SK-N-SH treated with all-trans-retinoic acid at 6 μM for 48 hours (cell line): Measurements from ENCODE around the gene OXSR1.

Source experiments
- BACH2 ChIP-seq: fragments of 250-450 bp; sonication (Bioruptor Pico); IDR thresholded peaks from 2 replicates; pipeline ENCODE4 v1.9.0; 2021; ENCODE audit warnings: mild to moderate bottlenecking, borderline replicate concordance
- GLIS3 ChIP-seq: fragments of 250-450 bp; sonication (Bioruptor Pico); IDR thresholded peaks from 2 replicates; pipeline ENCODE4 v1.5.0; 2020; ENCODE audit warnings: mild to moderate bottlenecking, moderate library complexity
- ISL1 ChIP-seq: fragments of 250-450 bp; sonication (Bioruptor Pico); IDR thresholded peaks from 2 replicates; pipeline ENCODE4 v2.1.2; 2022; ENCODE audit warnings: mild to moderate bottlenecking, moderate library complexity
- OSR1 ChIP-seq: fragments of 250-450 bp; sonication (Bioruptor Pico); IDR thresholded peaks from 2 replicates; pipeline ENCODE4 v1.8.0; 2022; ENCODE audit warnings: moderate library complexity, mild to moderate bottlenecking, inconsistent platforms
- SNAI2 ChIP-seq: fragments of 250-450 bp; sonication (Bioruptor Pico); IDR thresholded peaks from 2 replicates; pipeline ENCODE4 v1.5.0; 2020; ENCODE audit warnings: mild to moderate bottlenecking, moderate library complexity
- TCF4 ChIP-seq: fragments of 250-450 bp; sonication (Bioruptor Pico); IDR thresholded peaks from 2 replicates; pipeline ENCODE4 v1.8.0; 2021; ENCODE audit warnings: mild to moderate bottlenecking, moderate library complexity, borderline replicate concordance
- ZC3H10 ChIP-seq: fragments of 250-450 bp; sonication (Bioruptor Pico); IDR thresholded peaks from 2 replicates; pipeline ENCODE4 v1.5.1; 2021; ENCODE audit warnings: mild to moderate bottlenecking, moderate library complexity
- ZFP30 ChIP-seq: fragments of 450-650 bp; formaldehyde crosslinking; IDR thresholded peaks from 2 replicates; pipeline ENCODE4 v1.5.0; 2022; ENCODE audit warnings: mild to moderate bottlenecking, moderate library complexity
- ZNF70 ChIP-seq: fragments of 450-650 bp; formaldehyde crosslinking; IDR thresholded peaks from 2 replicates; pipeline ENCODE4 v1.5.0; 2020; ENCODE audit warnings: mild to moderate bottlenecking, moderate library complexity
- ZNF8 ChIP-seq: fragments of 450-650 bp; formaldehyde crosslinking; IDR thresholded peaks from 2 replicates; pipeline ENCODE4 v1.5.0; 2020; ENCODE audit warnings: mild to moderate bottlenecking, moderate library complexity
- TF ChIP-seq, protein P1 (sequence below): fragments of 250-450 bp; sonication (Bioruptor Pico); IDR thresholded peaks from 2 replicates; pipeline ENCODE4 v1.5.0; 2020; ENCODE audit warnings: mild to moderate bottlenecking, moderate library complexity
- TF ChIP-seq, protein P2 (sequence below): fragments of 250-450 bp; sonication (Bioruptor Pico); IDR thresholded peaks from 2 replicates; pipeline ENCODE4 v1.5.1; 2021; ENCODE audit warnings: mild to moderate bottlenecking, moderate library complexity

- no peak for TF ChIP-seq ISL1 (CRISPR knock-in tag)
- no peak for TF ChIP-seq OSR1 (CRISPR knock-in tag)
- TF ChIP-seq GLIS3: no peak
- no peak for TF ChIP-seq BACH2 (CRISPR knock-in tag)
- TF ChIP-seq, protein P1, sequence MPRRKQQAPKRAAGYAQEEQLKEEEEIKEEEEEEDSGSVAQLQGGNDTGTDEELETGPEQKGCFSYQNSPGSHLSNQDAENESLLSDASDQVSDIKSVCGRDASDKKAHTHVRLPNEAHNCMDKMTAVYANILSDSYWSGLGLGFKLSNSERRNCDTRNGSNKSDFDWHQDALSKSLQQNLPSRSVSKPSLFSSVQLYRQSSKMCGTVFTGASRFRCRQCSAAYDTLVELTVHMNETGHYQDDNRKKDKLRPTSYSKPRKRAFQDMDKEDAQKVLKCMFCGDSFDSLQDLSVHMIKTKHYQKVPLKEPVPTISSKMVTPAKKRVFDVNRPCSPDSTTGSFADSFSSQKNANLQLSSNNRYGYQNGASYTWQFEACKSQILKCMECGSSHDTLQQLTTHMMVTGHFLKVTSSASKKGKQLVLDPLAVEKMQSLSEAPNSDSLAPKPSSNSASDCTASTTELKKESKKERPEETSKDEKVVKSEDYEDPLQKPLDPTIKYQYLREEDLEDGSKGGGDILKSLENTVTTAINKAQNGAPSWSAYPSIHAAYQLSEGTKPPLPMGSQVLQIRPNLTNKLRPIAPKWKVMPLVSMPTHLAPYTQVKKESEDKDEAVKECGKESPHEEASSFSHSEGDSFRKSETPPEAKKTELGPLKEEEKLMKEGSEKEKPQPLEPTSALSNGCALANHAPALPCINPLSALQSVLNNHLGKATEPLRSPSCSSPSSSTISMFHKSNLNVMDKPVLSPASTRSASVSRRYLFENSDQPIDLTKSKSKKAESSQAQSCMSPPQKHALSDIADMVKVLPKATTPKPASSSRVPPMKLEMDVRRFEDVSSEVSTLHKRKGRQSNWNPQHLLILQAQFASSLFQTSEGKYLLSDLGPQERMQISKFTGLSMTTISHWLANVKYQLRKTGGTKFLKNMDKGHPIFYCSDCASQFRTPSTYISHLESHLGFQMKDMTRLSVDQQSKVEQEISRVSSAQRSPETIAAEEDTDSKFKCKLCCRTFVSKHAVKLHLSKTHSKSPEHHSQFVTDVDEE: no peak
- no peak for TF ChIP-seq ZFP30 (CRISPR knock-in tag)
- no peak for TF ChIP-seq ZNF70
- TF ChIP-seq, protein P2, sequence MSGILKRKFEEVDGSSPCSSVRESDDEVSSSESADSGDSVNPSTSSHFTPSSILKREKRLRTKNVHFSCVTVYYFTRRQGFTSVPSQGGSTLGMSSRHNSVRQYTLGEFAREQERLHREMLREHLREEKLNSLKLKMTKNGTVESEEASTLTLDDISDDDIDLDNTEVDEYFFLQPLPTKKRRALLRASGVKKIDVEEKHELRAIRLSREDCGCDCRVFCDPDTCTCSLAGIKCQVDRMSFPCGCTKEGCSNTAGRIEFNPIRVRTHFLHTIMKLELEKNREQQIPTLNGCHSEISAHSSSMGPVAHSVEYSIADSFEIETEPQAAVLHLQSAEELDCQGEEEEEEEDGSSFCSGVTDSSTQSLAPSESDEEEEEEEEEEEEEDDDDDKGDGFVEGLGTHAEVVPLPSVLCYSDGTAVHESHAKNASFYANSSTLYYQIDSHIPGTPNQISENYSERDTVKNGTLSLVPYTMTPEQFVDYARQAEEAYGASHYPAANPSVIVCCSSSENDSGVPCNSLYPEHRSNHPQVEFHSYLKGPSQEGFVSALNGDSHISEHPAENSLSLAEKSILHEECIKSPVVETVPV (CRISPR knock-in tag): no peak
- TF ChIP-seq SNAI2 (CRISPR knock-in tag): no peak
- no peak for TF ChIP-seq TCF4
- no peak for TF ChIP-seq ZNF8
- TF ChIP-seq ZC3H10 (CRISPR knock-in tag): no peak
These were observed 132.8 kb downstream of the OXSR1 start for GRCh38 chr3:38297947-38298711.
